Endothelial cell of hepatic sinusoid (primary cell): ENCODE results near the gene KY.

ENCODE experiments used
- in situ Hi-C: cut with HindIII; loops from 2 replicates; pipeline ENCODE4 v1.10.0; 2017; ENCODE audit warnings: low sequenced_read_pairs

KY gene

GRCh38 chr3:134675726-134676256 lies 25.0 kb upstream of the KY start:
- in situ Hi-C loops: no loop called here

- in situ Hi-C loops: no loop called here
These were observed 21.7 kb upstream of the KY start for GRCh38 chr3:134672571-134672970.

GRCh38 chr3:134667956-134668355 lies 17.1 kb upstream of the KY start:
- in situ Hi-C loops: no loop called here

- in situ Hi-C loops: no loop called here
These were observed 16.6 kb upstream of the KY start for GRCh38 chr3:134667406-134667805.

- in situ Hi-C loops: no loop called here
These were observed 16.1 kb upstream of the KY start for GRCh38 chr3:134666885-134667284.

- in situ Hi-C loops: no loop called here
These were observed 15.6 kb upstream of the KY start for GRCh38 chr3:134666466-134666865.

- in situ Hi-C loops: no loop called here
These were observed 15.2 kb upstream of the KY start for GRCh38 chr3:134666052-134666451.

GRCh38 chr3:134665243-134665642 lies 14.4 kb upstream of the KY start:
- in situ Hi-C loops: no loop called here

- in situ Hi-C loops: no loop called here
These were observed 13.1 kb upstream of the KY start for GRCh38 chr3:134663721-134664456.

- in situ Hi-C loops: no loop called here
These were observed 9.2 kb upstream of the KY start for GRCh38 chr3:134660046-134660441.

- in situ Hi-C loops: no loop called here
These were observed 8.7 kb upstream of the KY start for GRCh38 chr3:134659391-134660045.

GRCh38 chr3:134658555-134658954 lies 7.7 kb upstream of the KY start:
- in situ Hi-C loops: no loop called here

- in situ Hi-C loops: no loop called here
These were observed 5.5 kb upstream of the KY start for GRCh38 chr3:134656211-134656800.

GRCh38 chr3:134655706-134656105 lies 4.9 kb upstream of the KY start:
- in situ Hi-C loops: no loop called here

GRCh38 chr3:134654031-134654430 lies 3.2 kb upstream of the KY start:
- in situ Hi-C loops: no loop called here

- in situ Hi-C loops: no loop called here
These were observed 2.2 kb upstream of the KY start for GRCh38 chr3:134652886-134653630.

- in situ Hi-C loops: no loop called here
These were observed 1.6 kb upstream of the KY start for GRCh38 chr3:134652409-134652831.

GRCh38 chr3:134651347-134652041 lies 672 bp upstream of the KY start:
- in situ Hi-C loops: no loop called here

- in situ Hi-C loops: no loop called here
These were observed 1.6 kb downstream of the KY start for GRCh38 chr3:134649106-134649705.
